ENCODE results near the gene FGR. TPM values are rescaled to one million over a fixed set of nuclear protein-coding genes. Genes with fewer than 3 reads are reported as not detected.

FGR gene
- total and polyA plus RNA-seq, 2 of the 13 experiments (the other 11 are each of a cell fraction or from before 2014, with no cell fraction given): not detected

- TF ChIP-seq, protein P1, sequence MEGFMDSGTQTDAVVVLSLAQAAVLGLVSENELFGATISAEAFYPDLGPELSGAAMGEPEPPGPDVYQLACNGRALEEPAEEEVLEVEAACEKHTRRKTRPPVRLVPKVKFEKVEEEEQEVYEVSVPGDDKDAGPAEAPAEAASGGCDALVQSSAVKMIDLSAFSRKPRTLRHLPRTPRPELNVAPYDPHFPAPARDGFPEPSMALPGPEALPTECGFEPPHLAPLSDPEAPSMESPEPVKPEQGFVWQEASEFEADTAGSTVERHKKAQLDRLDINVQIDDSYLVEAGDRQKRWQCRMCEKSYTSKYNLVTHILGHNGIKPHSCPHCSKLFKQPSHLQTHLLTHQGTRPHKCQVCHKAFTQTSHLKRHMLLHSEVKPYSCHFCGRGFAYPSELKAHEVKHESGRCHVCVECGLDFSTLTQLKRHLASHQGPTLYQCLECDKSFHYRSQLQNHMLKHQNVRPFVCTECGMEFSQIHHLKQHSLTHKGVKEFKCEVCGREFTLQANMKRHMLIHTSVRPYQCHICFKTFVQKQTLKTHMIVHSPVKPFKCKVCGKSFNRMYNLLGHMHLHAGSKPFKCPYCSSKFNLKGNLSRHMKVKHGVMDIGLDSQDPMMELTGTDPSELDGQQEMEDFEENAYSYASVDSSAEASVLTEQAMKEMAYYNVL (CRISPR knock-in tag; IDR thresholded peaks at IDR 0.05; ENCODE audit: borderline replicate concordance): no peak
- TF ChIP-seq SNAI1 (CRISPR knock-in tag; IDR thresholded peaks at IDR 0.05; ENCODE audit: borderline replicate concordance) (no peak), KDM2A (CRISPR knock-in tag; IDR thresholded peaks at IDR 0.05; ENCODE audit: borderline replicate concordance, low read depth) (peak; percentile 55; the same call in 1 of the 2 replicates), JDP2 (CRISPR knock-in tag; IDR thresholded peaks at IDR 0.05; ENCODE audit: borderline replicate concordance) (no peak), MED13 (CRISPR knock-in tag; IDR thresholded peaks at IDR 0.05) (no peak), PPARG (CRISPR knock-in tag; conservative IDR thresholded peaks at IDR 0.05) (no peak), LBX2 (CRISPR knock-in tag; IDR thresholded peaks at IDR 0.05; ENCODE audit: borderline replicate concordance) (no peak), IRX3 (CRISPR knock-in tag; IDR thresholded peaks at IDR 0.05; ENCODE audit: borderline replicate concordance, low read depth) (no peak), CBX2 (IDR thresholded peaks at IDR 0.05; ENCODE audit: low read depth, low read length) (no peak), CBX2 (CRISPR knock-in tag; IDR thresholded peaks at IDR 0.05; ENCODE audit: low read depth) (no peak), ONECUT2 (CRISPR knock-in tag; IDR thresholded peaks at IDR 0.05) (no peak), TRAFD1 (CRISPR knock-in tag; IDR thresholded peaks at IDR 0.05; ENCODE audit: borderline replicate concordance) (no peak), CENPX (CRISPR knock-in tag; IDR thresholded peaks at IDR 0.05) (no peak), SMAD1 (CRISPR knock-in tag; IDR thresholded peaks at IDR 0.05; ENCODE audit: borderline replicate concordance, low read depth) (no peak), DPF2 (CRISPR knock-in tag; IDR thresholded peaks at IDR 0.05; ENCODE audit: borderline replicate concordance, low read depth) (no peak), GLI4 (CRISPR knock-in tag; IDR thresholded peaks at IDR 0.05; ENCODE audit: borderline replicate concordance) (no peak), ZNF101 (CRISPR knock-in tag; IDR thresholded peaks at IDR 0.05; ENCODE audit: borderline replicate concordance, low read depth) (no peak), ZFX (CRISPR knock-in tag; IDR thresholded peaks at IDR 0.05; ENCODE audit: low read depth) (peak; percentile 39; the same call in 1 of the 2 replicates), FOXC1 (CRISPR knock-in tag; IDR thresholded peaks at IDR 0.05; ENCODE audit: borderline replicate concordance) (no peak)
- TF ChIP-seq, protein P2, sequence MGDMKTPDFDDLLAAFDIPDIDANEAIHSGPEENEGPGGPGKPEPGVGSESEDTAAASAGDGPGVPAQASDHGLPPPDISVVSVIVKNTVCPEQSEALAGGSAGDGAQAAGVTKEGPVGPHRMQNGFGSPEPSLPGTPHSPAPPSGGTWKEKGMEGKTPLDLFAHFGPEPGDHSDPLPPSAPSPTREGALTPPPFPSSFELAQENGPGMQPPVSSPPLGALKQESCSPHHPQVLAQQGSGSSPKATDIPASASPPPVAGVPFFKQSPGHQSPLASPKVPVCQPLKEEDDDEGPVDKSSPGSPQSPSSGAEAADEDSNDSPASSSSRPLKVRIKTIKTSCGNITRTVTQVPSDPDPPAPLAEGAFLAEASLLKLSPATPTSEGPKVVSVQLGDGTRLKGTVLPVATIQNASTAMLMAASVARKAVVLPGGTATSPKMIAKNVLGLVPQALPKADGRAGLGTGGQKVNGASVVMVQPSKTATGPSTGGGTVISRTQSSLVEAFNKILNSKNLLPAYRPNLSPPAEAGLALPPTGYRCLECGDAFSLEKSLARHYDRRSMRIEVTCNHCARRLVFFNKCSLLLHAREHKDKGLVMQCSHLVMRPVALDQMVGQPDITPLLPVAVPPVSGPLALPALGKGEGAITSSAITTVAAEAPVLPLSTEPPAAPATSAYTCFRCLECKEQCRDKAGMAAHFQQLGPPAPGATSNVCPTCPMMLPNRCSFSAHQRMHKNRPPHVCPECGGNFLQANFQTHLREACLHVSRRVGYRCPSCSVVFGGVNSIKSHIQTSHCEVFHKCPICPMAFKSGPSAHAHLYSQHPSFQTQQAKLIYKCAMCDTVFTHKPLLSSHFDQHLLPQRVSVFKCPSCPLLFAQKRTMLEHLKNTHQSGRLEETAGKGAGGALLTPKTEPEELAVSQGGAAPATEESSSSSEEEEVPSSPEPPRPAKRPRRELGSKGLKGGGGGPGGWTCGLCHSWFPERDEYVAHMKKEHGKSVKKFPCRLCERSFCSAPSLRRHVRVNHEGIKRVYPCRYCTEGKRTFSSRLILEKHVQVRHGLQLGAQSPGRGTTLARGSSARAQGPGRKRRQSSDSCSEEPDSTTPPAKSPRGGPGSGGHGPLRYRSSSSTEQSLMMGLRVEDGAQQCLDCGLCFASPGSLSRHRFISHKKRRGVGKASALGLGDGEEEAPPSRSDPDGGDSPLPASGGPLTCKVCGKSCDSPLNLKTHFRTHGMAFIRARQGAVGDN (CRISPR knock-in tag; IDR thresholded peaks at IDR 0.05): peak; percentile 59
These were observed 24.7 kb upstream of the FGR start (continued) for GRCh38 chr1:27659497-27660299.
